Measurements from ENCODE around the gene CCNE1. TPM values are rescaled to one million over a fixed set of nuclear protein-coding genes. Genes with fewer than 3 reads are reported as not detected.

CCNE1 gene
- total RNA-seq (2022) (29.7 and 33.2 TPM in 2 replicates), Bru-seq, nascent RNA (percentile 72 among the genes with signal in this experiment), BruChase-seq, experiment 1, labeled RNA remaining after a 2-hour chase (percentile 82 among the genes with signal in this experiment), BruChase-seq, experiment 2, labeled RNA remaining after a 6-hour chase (percentile 77 among the genes with signal in this experiment)
- long read RNA-seq, transcript CCNE1-201 (12 exons, 2,043 nt), result major isoform, 44 of 85 reads
- long read RNA-seq, partial matches to known transcripts, result 1 of 85 reads
- long read RNA-seq, other reads (novel, unspliced or antisense), result 40 of 85 reads

DNA sequence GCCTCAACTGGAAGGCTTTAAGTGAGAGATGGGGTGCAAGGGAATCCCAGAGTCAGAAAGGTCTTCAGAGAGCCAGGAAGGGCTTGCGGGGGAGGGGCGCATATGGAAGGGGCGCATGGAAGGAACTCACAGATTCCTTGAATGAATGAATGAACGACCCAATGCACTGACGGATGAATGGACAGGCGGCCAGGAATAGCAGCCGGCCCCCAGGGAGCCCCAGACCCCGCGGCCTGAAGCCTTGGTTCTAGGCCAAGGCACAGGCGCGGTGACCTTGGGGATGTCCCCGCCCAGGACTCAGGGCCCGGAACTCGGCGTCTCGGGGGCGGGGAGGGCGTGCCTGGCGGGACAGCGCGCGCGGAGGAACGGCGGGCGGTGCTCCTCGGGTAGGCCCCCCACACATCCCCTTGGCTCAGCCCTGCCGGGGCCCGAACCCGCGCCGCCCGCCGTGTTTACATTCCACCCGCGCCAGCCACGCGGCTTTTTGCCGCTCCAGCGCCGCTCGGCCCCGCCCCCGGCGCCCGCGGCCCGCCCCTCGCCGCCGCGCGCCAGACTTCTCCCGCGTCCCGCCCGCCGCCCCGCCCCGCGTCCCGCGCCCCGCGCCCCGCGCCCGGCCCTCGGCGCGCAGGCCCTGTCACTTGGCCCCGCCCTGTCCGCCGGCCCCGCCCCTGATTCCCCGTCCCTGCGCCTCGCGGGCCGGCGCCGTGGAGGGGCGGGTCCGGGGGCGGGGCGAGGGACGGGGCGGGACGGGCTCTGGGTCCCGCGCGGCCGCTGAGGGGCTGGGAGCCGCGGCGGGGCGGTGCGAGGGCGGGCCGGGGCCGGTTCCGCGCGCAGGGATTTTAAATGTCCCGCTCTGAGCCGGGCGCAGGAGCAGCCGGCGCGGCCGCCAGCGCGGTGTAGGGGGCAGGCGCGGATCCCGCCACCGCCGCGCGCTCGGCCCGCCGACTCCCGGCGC is at the start of gene CCNE1:
TSS of gene CCNE1 (plus strand) at position 867 of the 955 bp plus-strand sequence. CDS start 565 bp downstream, outside the sequence.
- Mint-ChIP-seq H3K27ac (ENCODE audit: unreplicated experiment) (peak within 1 kb of the TSS; percentile 83), H3K9me3 (ENCODE audit: unreplicated experiment) (no peaks in the 10 kb centered on the region), H3K36me3 (ENCODE audit: insufficient read depth, unreplicated experiment) (no peaks in the 10 kb centered on the region), H3K27me3 (ENCODE audit: insufficient read depth, unreplicated experiment) (no peaks in the 10 kb centered on the region), H3K4me3 (ENCODE audit: unreplicated experiment) (peak within 1 kb of the TSS; percentile 75), H3K4me1 (ENCODE audit: low read depth, unreplicated experiment) (peaks cover 5% of the 10 kb centered on the region)
- peak; percentile 93 to 95 for DNase-seq
- Histone ChIP-seq H3K9me3 (no peaks in the 10 kb centered on the region), H3K36me3 (ENCODE audit: control insufficient read depth, insufficient read depth, low read length) (no peaks in the 10 kb centered on the region), H3K4me3 (ENCODE audit: low read depth, low read length) (peak within 1 kb of the TSS; percentile 73), H3K27me3 (replicated peaks; ENCODE audit: control insufficient read depth, insufficient read depth, low read length) (no peaks in the 10 kb centered on the region), H3K4me1 (peaks cover 5% of the 10 kb centered on the region; the same call in 1 of the 2 replicates)
- BruUV-seq (replicated peaks), result TSS peak; percentile 44
- TF ChIP-seq, protein P1, sequence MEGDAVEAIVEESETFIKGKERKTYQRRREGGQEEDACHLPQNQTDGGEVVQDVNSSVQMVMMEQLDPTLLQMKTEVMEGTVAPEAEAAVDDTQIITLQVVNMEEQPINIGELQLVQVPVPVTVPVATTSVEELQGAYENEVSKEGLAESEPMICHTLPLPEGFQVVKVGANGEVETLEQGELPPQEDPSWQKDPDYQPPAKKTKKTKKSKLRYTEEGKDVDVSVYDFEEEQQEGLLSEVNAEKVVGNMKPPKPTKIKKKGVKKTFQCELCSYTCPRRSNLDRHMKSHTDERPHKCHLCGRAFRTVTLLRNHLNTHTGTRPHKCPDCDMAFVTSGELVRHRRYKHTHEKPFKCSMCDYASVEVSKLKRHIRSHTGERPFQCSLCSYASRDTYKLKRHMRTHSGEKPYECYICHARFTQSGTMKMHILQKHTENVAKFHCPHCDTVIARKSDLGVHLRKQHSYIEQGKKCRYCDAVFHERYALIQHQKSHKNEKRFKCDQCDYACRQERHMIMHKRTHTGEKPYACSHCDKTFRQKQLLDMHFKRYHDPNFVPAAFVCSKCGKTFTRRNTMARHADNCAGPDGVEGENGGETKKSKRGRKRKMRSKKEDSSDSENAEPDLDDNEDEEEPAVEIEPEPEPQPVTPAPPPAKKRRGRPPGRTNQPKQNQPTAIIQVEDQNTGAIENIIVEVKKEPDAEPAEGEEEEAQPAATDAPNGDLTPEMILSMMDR (IDR thresholded peaks at IDR 0.05; ENCODE audit: insufficient read depth in 1 of 2, low read depth in 1 of 2, low read length in 1 of 2, severe bottlenecking in 1 of 2, unreplicated experiment in 1 of 2), result no peak
- ChIA-PET POLR2A (no interaction called here), CTCF (interaction anchor here (0.6 kb wide), 1 partner anchor 107 kb away, joined by 3 read pairs; no protein-coding TSS in a partner anchor)
- intact Hi-C loops (cut with micrococcal nuclease; ENCODE audit: unreplicated experiment), result loop anchor here (1.0 to 5.0 kb wide), 2 partner anchors 34 to 39 kb away; no protein-coding TSS in a partner anchor

DNA sequence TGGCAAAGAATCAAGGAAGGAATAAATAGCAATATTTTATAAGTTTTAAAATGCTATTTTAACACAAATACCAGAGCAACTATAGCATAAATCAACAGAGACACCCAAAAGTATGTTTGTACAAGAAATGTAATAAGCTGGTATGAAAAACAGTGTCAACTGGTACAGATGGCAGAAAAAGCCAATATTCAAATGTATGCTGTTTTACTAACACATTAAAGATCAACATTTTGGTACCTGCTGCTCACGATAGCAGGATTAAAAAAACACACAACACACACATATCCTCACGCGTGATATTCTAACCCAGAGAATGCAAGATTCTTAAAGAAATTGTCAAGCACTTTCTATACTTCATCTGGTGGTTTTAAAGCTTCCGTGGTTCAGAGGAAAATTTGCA is 48.6 kb upstream of the CCNE1 start:
- H3K36me3 ChIP-seq (ENCODE audit: control insufficient read depth, insufficient read depth, low read length), result no peaks in the 10 kb centered on the region
- ChIA-PET CTCF (interaction anchor here (0.6 to 1.1 kb wide), 2 partner anchors 8 to 116 kb away, joined by 3 read pairs; no protein-coding TSS in a partner anchor), POLR2A (no interaction called here)
- H3K4me1 ChIP-seq, result 0 out of 2 replicates have a peak, but pooled peaks cover 6% of the 10 kb centered on the region
- intact Hi-C loops (cut with micrococcal nuclease; ENCODE audit: unreplicated experiment), result no loop called here
- H3K36me3 Mint-ChIP-seq (ENCODE audit: insufficient read depth, unreplicated experiment), result no peaks in the 10 kb centered on the region
- H3K27me3 ChIP-seq (replicated peaks; ENCODE audit: control insufficient read depth, insufficient read depth, low read length), result no peaks in the 10 kb centered on the region
- no TSS peak for BruUV-seq (replicated peaks)
- TF ChIP-seq, protein P1 (IDR thresholded peaks at IDR 0.05; ENCODE audit: insufficient read depth in 1 of 2, low read depth in 1 of 2, low read length in 1 of 2, severe bottlenecking in 1 of 2, unreplicated experiment in 1 of 2), result no peak
- no peaks in the 10 kb centered on the region for H3K4me1 Mint-ChIP-seq (ENCODE audit: low read depth, unreplicated experiment)
- H3K27ac Mint-ChIP-seq (ENCODE audit: unreplicated experiment), result no peak overlapping the region
- H3K9me3 ChIP-seq, result no peaks in the 10 kb centered on the region
- H3K27me3 Mint-ChIP-seq (ENCODE audit: insufficient read depth, unreplicated experiment), result peaks cover 8% of the 10 kb centered on the region
- H3K9me3 Mint-ChIP-seq (ENCODE audit: unreplicated experiment), result no peaks in the 10 kb centered on the region
- DNase-seq, result no peak
- H3K4me3 ChIP-seq (ENCODE audit: low read depth, low read length), result no peak overlapping the region
- no peak overlapping the region for H3K4me3 Mint-ChIP-seq (ENCODE audit: unreplicated experiment)

DNA sequence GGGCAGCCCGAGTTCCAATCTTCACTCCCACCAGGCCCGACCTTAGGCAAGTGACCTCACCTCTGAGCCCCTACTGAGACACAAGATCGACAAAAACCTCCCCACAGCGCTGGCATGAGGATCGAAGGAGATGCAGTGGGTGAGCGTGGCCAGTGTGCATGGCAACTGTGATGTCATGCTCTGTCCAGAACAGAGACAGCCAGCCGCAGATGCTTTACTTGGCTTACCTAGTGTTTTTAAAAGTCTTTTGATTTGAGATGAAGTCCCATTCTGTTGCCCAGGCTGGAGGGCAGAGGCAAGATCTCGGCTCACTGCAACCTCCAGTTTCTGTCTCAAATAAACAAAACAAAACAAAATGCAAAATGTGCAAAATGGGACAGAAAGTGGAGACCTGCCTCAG is 47.4 kb upstream of the CCNE1 start:
- no peak for DNase-seq
- intact Hi-C loops (cut with micrococcal nuclease; ENCODE audit: unreplicated experiment), result no loop called here
- Histone ChIP-seq H3K36me3 (ENCODE audit: control insufficient read depth, insufficient read depth, low read length) (no peaks in the 10 kb centered on the region), H3K9me3 (no peaks in the 10 kb centered on the region), H3K4me3 (ENCODE audit: low read depth, low read length) (no peak overlapping the region), H3K27me3 (replicated peaks; ENCODE audit: control insufficient read depth, insufficient read depth, low read length) (no peaks in the 10 kb centered on the region), H3K4me1 (0 out of 2 replicates have a peak, but pooled peaks cover 6% of the 10 kb centered on the region)
- CTCF ChIA-PET, result no interaction called here
- no peak overlapping the region for H3K27ac Mint-ChIP-seq (ENCODE audit: unreplicated experiment)
- H3K9me3 Mint-ChIP-seq (ENCODE audit: unreplicated experiment), result no peaks in the 10 kb centered on the region
- H3K36me3 Mint-ChIP-seq (ENCODE audit: insufficient read depth, unreplicated experiment), result no peaks in the 10 kb centered on the region
- peaks cover 8% of the 10 kb centered on the region for H3K27me3 Mint-ChIP-seq (ENCODE audit: insufficient read depth, unreplicated experiment)
- no TSS peak for BruUV-seq (replicated peaks)
- TF ChIP-seq, protein P1 (IDR thresholded peaks at IDR 0.05; ENCODE audit: insufficient read depth in 1 of 2, low read depth in 1 of 2, low read length in 1 of 2, severe bottlenecking in 1 of 2, unreplicated experiment in 1 of 2), result no peak
- H3K4me1 Mint-ChIP-seq (ENCODE audit: low read depth, unreplicated experiment), result no peaks in the 10 kb centered on the region
- POLR2A ChIA-PET, result no interaction called here
- no peak overlapping the region for H3K4me3 Mint-ChIP-seq (ENCODE audit: unreplicated experiment)
